ENCODE data around the gene ZNF688. TPM values are rescaled to one million over a fixed set of nuclear protein-coding genes. Genes with fewer than 3 reads are reported as not detected.
"Not testable (repeated sequence)": the region's sequence is repeated elsewhere in the genome, so short reads cannot be mapped to it uniquely, and the experiment has no call there.

The ZNF688 gene
- total RNA-seq, 1 donor, result 12.3 TPM

- Histone ChIP-seq H3K4me1 (ENCODE audit: insufficient read depth, low read length) (peaks cover 6% of the 10 kb centered on the region), H3K9me3 (ENCODE audit: low read depth, low read length) (no peaks in the 10 kb centered on the region), H2AFZ (ENCODE audit: low read length) (no peak overlapping the region), H3K27ac (ENCODE audit: low read depth, low read length) (no peak overlapping the region), H3K4me3 (ENCODE audit: insufficient read depth, low read length) (no peak overlapping the region), H4K20me1 (ENCODE audit: insufficient read depth, low read length) (no peaks in the 10 kb centered on the region), H3K36me3 (ENCODE audit: insufficient read depth, low read length) (peaks cover 10% of the 10 kb centered on the region), H3K4me2 (ENCODE audit: insufficient read depth, low read length) (no peak overlapping the region), H3K27me3 (ENCODE audit: insufficient read depth, low read length) (no peaks in the 10 kb centered on the region), H3K79me2 (ENCODE audit: insufficient read depth, low read length) (no peaks in the 10 kb centered on the region)
- TF ChIP-seq CTCF (IDR thresholded peaks at IDR 0.05; ENCODE audit: extremely low read depth, low read depth, low read length), result no peak
- peak; percentile 73 for DNase-seq (ENCODE audit: insufficient read length, low spot score, missing footprints)
Measured at GRCh38 chr16:30524575-30525568, 46.6 kb downstream of the ZNF688 start.

GRCh38 chr16:30523768-30524574 lies 47.5 kb downstream of the ZNF688 start:
- H3K79me2 ChIP-seq (ENCODE audit: insufficient read depth, low read length), result no peaks in the 10 kb centered on the region
- no peak overlapping the region for H3K4me3 ChIP-seq (ENCODE audit: insufficient read depth, low read length)
- no peak overlapping the region for H2AFZ ChIP-seq (ENCODE audit: low read length)
- no peaks in the 10 kb centered on the region for H3K9me3 ChIP-seq (ENCODE audit: low read depth, low read length)
- peaks cover 6% of the 10 kb centered on the region for H3K4me1 ChIP-seq (ENCODE audit: insufficient read depth, low read length)
- no peak overlapping the region for H3K4me2 ChIP-seq (ENCODE audit: insufficient read depth, low read length)
- DNase-seq (ENCODE audit: insufficient read length, low spot score, missing footprints), result peak; percentile 82
- H3K36me3 ChIP-seq (ENCODE audit: insufficient read depth, low read length), result peaks cover 10% of the 10 kb centered on the region
- TF ChIP-seq CTCF (IDR thresholded peaks at IDR 0.05; ENCODE audit: extremely low read depth, low read depth, low read length), result no peak
- H3K27ac ChIP-seq (ENCODE audit: low read depth, low read length), result no peak overlapping the region
- no peaks in the 10 kb centered on the region for H4K20me1 ChIP-seq (ENCODE audit: insufficient read depth, low read length)
- no peaks in the 10 kb centered on the region for H3K27me3 ChIP-seq (ENCODE audit: insufficient read depth, low read length)

- not testable (repeated sequence) for H3K79me2 ChIP-seq (ENCODE audit: insufficient read depth, low read length)
Measured at GRCh38 chr16:30522702-30523463, 48.6 kb downstream of the ZNF688 start.

GRCh38 chr16:30521873-30522641 lies 49.5 kb downstream of the ZNF688 start:
- DNase-seq (ENCODE audit: insufficient read length, low spot score, missing footprints), result peak; percentile 84
- no peaks in the 10 kb centered on the region for H3K27me3 ChIP-seq (ENCODE audit: insufficient read depth, low read length)
- H2AFZ ChIP-seq (ENCODE audit: low read length), result no peak overlapping the region
- H3K79me2 ChIP-seq (ENCODE audit: insufficient read depth, low read length), result no peaks in the 10 kb centered on the region
- no peak overlapping the region for H3K4me3 ChIP-seq (ENCODE audit: insufficient read depth, low read length)
- no peak for TF ChIP-seq CTCF (IDR thresholded peaks at IDR 0.05; ENCODE audit: extremely low read depth, low read depth, low read length)
- no peaks in the 10 kb centered on the region for H3K4me1 ChIP-seq (ENCODE audit: insufficient read depth, low read length)
- no peak overlapping the region for H3K4me2 ChIP-seq (ENCODE audit: insufficient read depth, low read length)
- H4K20me1 ChIP-seq (ENCODE audit: insufficient read depth, low read length), result no peaks in the 10 kb centered on the region
- H3K27ac ChIP-seq (ENCODE audit: low read depth, low read length), result no peak overlapping the region
- H3K36me3 ChIP-seq (ENCODE audit: insufficient read depth, low read length), result peaks cover 10% of the 10 kb centered on the region
- no peaks in the 10 kb centered on the region for H3K9me3 ChIP-seq (ENCODE audit: low read depth, low read length)

More at GRCh38 chr16:30522702-30523463, 48.6 kb downstream of the ZNF688 start:
- H3K4me3 ChIP-seq (ENCODE audit: insufficient read depth, low read length); H3K4me1 ChIP-seq (ENCODE audit: insufficient read depth, low read length); H2AFZ ChIP-seq (ENCODE audit: low read length); H4K20me1 ChIP-seq (ENCODE audit: insufficient read depth, low read length); H3K9me3 ChIP-seq (ENCODE audit: low read depth, low read length); H3K4me2 ChIP-seq (ENCODE audit: insufficient read depth, low read length); H3K27ac ChIP-seq (ENCODE audit: low read depth, low read length); H3K27me3 ChIP-seq (ENCODE audit: insufficient read depth, low read length): not testable (repeated sequence)
- peak; percentile 55 for DNase-seq (ENCODE audit: insufficient read length, low spot score, missing footprints)
- H3K36me3 ChIP-seq (ENCODE audit: insufficient read depth, low read length), result peaks cover 10% of the 10 kb centered on the region
